NCI-H460 (cell line): ENCODE results near the gene FBXW7. TPM values are rescaled to one million over a fixed set of nuclear protein-coding genes. Genes with fewer than 3 reads are reported as not detected.

Source experiments
- DNase-seq: peaks from one replicate; pipeline ENCODE4 v3.0.0-alpha.2; 2016; ENCODE audit warnings: low read depth; ENCODE audit errors: extremely low read depth
- total RNA-seq: library from RNA; depleted of rRNA; stranded (reverse); fragments of >200 nt; shearing (Covaris generic); gene quantifications from 2 replicates; pipeline ENCODE4 v1.2.3, GENCODE V29; 2014

The FBXW7 gene
- total RNA-seq, 1 experiment from 2014 or later = 16.4 TPM

DNA sequence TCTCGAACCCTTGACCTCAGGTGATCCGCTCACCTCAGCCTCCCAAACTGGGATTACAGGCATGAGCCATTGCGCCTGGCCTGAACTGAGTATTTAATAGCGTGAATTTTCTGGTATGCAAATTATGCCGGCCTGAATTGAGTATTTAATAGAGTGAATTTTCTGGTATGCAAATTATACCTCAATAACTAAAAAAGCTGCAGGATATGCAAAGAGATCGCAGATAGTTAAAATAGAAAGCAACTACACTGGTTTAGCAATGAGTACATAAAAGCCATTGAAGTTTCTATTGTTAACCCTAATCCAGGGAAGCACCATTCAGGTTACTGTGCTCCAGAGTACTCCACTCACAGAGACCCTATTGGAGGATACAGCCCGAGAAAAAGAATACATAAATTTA is 22.8 kb downstream of the FBXW7 start:
- no peak for DNase-seq

DNA sequence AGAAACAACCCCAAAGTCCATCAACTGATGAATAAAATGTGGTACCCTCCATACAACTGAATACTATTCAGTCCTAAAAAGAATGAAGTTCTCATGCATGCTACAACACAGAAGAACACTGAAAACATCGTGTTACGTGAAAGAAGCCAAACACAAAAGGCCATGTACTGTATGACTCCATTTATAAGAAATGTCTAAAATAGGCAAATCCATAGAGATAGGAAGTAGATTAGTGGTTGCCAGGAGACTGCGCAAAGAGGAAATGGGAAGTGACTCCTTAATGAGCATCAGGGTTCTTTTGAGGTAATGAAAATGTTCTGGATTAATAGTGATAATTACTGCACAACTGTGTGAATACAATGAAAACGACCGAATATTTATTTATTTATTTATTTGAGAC is 23.4 kb downstream of the FBXW7 start:
- no peak for DNase-seq

DNA sequence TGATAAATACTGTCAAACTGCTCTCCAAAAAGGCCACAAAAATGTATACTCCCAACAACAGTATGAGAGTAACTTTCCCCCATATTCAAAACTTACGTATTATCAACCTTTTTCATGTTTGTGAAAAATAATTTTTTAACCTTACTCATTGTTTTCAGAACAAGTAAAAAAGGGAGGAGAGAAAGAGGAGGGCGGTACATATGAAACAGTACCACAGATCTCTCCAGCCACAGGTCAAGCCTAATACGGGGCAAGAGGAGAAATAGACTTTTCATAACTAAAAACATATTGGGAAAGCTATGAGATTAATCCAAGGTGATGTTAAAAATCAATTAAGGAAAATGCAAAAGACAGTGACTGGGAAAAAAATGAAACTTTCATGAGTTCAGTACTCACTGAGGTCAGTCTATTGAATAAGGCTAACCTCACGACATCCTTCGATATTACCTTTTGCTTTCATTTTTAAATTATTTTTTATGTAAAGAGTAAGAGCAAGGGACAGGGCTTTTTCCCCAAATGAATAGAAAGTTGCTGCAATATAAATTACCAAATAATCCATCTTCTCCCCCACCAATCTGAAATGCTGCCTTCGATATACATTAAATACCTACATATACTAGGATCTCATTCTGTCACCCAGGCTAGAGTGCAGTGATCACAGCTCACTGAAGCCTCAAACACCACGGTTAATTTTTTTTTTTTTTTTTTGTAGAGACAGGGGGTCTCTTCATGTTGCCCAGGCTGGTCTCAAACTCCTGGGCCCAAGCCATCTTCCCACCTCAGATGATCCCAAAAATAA is 25.3 kb downstream of the FBXW7 start:
- DNase-seq = no peak

DNA sequence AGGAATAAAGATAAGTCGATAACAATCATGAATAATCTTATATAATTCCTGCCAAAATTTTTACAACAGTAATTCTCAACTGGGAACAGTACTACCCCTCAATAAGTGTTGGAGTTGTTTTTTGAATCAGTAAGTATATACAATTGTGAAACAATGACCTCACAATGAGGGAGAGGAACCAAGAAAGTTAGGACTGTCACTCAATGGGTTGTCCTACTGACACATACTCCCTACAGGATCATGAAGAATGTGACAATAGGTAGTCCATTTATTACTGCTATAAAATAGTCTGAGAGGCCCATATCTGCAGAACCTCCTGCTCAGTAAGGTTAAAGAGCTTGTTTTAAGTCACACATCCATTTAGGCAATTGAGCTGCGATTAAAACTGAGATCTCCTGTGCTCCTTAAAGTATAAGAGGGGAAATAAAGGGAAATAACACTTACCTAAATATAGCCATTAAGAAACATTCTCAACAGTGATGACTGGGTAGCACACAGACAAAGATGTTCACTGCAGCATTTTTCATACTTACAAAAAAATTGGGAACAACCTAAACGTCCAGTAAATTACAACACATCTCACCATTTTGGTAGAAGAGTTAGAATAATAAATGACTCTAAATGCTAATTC is 26.2 kb downstream of the FBXW7 start:
- no peak for DNase-seq

DNA sequence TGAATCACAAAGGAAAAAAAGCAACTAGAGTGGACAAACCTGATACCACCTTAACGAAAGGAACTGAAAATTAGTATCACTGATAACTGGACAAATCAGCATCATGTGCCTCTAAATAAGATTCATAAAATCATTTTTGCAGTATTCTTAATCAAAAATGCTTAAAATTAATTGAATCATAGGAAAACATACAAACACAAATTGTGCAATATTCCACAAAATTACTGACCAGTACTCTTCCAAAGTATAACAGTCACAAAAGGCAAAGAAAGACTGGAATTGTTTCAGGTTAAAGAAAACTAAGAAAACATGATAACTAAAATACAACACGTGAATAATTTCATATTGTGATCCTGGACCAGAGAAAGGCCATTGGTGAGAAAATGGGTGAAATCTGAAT is 27.1 kb downstream of the FBXW7 start:
- DNase-seq = no peak

DNA sequence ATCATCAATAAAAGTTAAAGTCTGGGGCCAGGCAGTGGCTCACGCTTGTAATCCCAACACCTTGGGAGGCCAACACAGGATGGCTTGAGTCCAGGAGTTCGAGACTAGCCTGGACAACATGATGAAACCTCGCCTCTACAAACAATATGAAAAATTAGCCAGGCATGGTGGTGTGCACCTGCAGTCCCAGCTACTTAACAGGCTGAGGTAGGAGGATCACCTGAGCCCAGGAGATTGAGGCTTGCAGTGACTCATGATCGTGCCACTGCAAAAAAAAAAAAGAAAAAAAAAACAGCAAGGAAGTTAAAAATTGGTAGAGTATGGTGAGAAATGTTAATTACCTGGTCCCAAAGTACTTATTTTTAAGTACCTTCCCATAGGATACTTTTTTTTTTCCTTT is 27.5 kb downstream of the FBXW7 start:
- no peak for DNase-seq

DNA sequence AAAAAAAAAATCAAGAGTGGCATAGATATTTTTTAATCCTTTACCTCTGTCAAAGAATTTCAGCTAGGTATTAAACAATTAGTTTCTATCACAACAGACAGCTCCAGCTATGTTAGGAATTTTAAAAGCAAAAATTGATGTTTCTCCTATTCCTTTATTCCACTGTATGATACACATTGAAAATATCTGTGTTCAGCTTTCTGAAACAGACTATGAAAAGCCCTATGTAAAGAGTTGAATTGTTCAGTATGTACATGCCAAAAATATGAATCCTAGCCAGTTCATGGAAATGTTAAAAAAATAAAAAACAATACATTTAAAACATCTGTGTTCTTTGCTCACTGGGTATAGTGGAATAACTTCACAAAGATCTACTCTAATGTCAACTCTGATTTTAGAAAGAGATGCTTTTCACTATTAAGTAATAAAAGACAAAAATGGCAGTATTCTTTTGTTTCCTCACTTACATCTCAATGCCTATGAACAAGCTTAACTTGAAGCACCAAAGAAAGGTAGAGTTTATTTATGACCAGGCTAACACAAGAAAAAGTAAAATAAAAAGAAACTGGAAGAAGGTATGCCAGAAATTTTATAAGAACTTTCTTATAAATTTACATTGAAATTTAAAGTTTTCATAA is 32.1 kb downstream of the FBXW7 start:
- DNase-seq = no peak

DNA sequence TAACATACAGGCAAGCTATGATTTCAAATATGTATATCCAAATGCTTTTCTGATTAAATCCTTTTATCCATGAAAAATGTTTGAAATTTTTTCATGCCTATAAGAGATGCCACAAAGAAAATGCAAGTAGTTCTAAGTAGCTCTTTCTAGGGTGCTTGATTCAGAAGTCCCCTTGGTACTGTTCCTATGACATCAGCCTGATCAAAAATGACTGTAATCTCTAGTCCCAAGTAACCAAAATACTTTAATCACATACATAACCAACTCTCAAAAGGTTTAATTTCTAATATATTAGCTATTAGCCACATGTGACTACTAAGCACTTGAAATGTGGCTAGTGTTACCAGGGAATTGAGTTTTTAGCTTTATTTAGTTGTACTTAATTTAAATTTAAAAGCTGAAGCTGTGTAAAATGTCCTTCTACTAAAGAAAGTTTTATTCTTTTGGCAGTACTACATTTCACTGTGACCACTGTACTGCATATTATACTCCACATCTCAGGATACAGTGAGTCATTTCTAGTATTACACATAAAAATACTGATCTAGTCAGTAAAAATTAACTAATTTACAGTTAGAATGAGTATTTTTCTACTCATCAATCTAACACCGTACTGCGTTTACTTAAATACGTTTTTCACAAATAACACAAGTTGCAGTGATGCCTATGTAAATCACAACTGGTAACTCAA is 33.9 kb downstream of the FBXW7 start:
- DNase-seq = no peak

DNA sequence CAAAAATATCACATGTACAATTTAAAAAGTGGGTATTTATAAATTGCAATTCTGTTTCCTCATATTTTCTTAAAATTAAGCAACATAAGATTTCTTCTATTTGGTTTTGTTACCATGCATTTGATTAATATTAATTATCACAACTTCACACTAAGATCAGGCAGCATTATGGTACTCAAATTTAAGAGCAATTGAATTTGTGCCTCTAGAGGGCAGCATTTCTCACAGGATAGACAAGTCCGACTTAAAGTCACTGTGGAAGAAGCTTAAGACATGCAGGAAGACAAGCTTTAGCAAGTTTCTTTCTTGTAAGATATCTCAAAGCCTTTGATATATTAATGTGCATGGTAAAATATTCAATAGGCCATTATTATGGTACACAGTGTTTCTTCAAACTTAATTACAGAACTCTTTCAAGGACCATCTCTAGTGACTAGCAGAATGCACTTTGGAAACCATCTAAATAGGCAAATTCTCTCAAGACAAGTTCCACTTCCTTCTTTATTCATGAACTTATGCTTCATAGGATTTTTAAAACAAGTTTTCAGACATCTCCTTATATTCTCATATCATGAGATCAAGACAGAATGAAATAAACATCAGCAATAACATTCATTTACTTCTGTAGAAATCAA is 35.0 kb downstream of the FBXW7 start:
- peak; percentile 75 for DNase-seq

DNA sequence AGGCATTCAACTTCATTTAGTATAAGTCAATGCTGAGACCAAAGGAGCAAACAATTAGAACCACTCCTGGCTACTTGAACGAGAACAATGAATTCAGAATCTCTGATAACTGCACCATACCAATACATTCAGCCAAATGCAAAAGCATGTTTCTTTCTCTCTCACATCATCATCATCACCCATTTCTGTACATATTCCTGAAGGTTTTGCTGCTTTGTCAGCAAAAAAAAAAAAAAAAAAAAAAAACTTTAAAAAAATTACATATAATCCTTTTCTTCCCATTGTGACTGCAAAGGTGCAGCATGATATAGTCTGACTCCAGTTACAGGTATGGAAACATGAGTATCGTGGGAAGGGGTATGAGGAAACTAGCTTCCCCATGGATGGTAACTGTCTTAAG is 35.6 kb downstream of the FBXW7 start:
- no peak for DNase-seq

DNA sequence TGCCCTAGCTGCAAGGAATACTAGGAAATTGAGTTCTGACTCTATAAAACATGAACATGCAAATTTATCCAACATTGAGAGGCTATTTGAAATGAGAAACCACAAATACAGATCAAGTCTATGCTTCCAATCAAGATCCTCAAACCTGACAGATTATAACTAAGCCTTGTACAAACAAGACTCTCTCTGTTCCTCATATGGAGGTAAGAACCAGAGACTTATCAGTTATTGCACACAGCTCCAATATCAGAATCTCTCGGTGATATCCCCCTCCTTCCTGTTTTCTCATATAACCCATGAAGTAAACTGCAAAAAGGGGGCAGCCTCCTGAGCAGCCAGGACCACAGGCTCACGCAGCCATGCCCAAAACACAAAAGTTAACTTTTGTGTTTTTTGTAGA is 36.5 kb downstream of the FBXW7 start:
- no peak for DNase-seq

DNA sequence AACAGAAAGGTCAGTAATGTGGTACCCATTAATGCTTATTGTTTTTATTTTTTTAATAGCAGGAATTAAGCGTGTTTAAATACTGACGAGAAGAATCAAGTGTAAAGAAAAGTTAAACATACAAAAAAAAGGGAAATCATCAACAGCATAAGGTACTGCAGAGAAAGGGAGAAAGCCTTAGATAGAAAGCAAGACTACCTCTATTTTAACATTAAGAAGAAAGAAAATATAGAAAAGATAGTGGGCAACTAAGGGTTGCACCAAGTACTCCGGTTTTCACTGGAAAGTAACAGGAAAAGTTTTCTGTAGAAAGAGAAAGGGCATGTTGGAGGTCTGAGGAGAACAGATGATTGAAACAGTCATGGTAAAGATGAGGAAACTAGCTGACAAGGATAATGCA is 41.9 kb downstream of the FBXW7 start:
- DNase-seq = no peak

DNA sequence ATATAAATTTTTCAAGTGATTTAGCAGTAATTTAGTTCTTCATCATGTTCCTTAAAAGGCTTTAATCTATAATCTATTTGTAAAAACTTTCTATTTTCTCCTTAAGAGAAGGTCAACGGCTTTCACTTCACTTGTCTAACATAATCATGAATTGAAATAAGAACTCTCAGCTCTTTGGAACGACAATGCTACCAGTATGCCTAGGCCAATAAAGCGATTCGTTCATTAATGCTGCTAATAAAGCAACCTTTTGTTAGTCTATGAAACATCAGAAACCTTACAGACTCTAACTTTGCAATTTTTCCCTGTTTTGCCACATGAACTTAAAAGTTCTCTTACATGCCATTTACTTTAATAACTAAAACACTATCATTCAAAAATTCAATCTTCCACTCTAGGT is 47.6 kb downstream of the FBXW7 start:
- DNase-seq = no peak

DNA sequence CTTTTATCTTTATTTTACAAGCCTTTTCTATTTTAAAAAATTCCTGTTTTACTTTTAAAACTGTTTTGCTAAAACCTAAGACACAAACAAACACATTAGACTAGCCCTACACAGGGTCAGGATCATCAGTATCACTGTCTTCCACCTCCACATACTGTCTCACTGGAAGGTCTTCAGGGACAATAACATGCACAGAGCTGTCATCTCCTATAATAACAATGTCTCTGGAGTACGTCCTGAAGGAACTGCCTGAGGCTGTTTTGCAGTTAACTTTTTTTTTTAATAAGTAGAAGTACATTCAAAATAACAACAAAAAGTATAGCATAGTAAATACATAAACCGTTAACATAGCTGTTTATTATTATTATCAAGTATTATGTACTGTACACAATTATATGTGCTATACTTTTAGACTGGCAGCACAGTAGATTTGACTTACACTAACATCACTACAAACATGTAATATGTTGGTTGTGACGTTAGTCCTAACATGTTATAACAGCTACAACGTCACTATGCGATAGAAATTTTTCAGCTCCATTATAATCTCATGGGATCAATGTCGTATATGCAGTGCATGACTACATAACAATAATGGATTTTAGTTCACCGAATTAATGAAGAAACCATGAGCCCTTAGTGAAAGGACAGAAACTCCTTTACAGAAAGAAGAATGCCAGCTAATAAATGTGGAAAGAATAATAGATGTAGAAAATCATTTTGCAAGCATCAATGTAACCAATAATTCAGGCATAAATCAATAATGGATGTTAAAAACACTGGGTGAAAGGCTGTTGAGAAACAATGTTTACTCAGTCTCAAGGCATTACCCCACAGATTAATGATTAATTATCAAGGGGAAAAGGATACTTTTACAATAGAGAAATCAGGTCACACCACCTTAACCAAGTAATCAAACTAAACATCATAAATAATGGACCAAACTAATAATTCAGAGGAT is 49.2 kb downstream of the FBXW7 start:
- DNase-seq = no peak

DNA sequence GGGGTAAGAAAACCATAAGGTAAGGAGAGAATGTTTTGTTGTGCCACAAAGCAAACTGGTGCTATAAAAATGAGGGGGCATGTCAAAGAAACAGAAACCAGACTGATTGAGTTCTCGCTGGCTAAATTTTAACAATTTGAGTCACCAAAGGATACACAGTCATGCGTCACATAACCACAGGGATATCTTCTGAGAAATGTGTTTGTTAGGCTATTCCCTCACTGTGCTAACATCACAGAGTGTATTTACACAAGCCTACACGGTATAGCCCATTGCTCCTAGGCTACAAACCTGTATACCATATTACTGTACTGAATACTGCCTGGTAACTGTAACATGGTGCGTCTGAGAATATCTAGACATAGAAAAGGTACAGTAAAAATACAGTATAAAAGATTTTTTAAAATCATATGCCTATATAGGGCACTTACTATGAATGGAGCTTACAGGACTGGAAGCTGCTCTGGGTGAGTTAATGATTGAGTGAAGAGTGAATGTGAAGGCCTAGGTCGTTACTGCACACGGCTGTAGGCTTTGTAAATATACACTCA is 50.1 kb downstream of the FBXW7 start:
- DNase-seq = no peak

DNA sequence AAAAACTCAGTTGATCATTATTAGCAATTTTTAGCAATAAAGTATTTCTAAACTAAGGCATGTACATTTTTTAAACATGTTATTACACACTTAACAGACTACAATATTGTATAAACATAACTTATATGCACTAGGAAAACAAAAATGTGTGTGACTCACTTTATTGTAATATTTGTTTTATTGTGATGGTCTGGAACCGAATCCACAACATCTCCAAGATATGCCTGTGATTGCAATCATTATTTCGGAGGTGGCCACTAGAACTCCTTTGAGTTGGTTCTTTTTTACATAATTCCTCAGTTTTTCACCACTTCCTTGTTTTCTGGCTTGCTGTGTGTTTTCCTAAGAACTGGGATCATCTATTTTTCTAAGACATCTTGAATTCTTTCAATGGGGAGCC is 53.7 kb downstream of the FBXW7 start:
- DNase-seq = no peak

DNA sequence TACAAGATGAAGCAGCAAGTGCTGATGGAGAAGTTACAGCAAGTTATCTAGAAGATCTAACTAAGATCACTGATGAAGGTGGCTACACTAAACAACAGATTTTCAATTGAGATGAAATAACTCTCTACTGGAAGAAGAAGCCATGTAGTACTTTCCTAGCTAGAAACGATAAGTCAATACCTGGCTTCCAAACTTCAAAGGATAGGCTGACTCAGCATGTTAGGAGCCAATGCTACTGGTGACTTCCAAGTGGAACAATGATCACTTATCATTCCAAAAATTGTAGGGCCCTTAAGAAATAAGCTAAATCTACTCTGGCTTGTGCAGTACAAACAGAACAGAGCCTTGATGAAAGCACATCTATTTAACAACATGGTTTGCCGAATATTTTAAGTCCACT is 55.0 kb downstream of the FBXW7 start:
- no peak for DNase-seq

DNA sequence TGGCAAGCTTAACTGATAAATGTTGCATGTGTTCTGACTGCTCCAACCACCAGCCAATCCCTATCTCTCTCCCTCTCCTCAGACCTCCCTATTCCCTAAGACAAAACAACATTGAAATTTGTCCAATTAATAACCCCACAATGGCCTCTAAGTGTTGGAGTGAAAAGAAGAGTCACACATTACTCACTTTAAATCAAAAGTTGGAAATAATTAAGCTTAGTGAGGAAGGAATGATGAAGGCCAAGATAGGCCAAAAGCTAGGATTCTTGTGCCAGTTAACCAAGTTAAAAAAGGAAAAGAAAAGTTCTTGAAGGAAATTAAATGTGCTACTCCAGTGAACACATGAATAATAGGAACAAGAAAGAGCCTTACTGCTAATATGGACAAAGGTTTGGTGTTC is 55.6 kb downstream of the FBXW7 start:
- no peak for DNase-seq

DNA sequence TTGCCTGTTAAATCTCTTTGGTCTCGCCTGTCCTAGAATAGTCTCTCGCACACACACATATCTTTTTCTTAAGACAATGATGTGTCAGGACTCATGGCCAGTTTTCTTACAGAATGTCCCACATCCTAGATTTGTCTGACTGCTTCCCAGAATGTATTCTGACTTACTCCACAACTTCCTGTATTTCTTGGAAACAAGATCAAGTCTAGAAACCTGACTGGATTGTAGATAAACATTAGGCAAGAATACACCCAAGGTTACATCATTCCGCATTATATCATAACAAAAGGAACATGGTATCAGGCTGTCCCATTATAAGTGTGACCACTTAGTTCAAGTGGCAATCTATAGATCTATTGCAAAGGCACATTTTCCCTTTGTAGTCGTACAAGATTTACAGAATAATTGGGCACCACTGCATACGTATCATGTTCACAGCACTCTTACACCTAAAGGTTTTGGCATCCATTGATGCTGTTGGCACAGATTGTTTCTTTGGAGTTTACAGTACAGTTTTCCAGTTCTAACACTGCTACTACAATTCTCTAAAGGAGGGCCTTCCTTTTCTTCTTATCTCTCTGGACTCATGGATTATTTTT is 56.4 kb downstream of the FBXW7 start:
- no peak for DNase-seq
